ENCODE results near the gene GHR. TPM values are rescaled to one million over a fixed set of nuclear protein-coding genes. Genes with fewer than 3 reads are reported as not detected.

The GHR gene
- polyA plus RNA-seq, 1 donor from 2014 or later, result 0.31 TPM

- no peak overlapping the region for H3K4me3 ChIP-seq (ENCODE audit: low read length)
- H3K9ac ChIP-seq (ENCODE audit: low read length), result no peak overlapping the region
- H3K9me3 ChIP-seq (ENCODE audit: low read length), result no peaks in the 10 kb centered on the region
- no peaks in the 10 kb centered on the region for H3K27me3 ChIP-seq (ENCODE audit: insufficient read depth, low read depth, low read length)
- no peak overlapping the region for H3K27ac ChIP-seq (ENCODE audit: low read length)
- H4K20me1 ChIP-seq (ENCODE audit: insufficient read depth), result no peaks in the 10 kb centered on the region
- no peaks in the 10 kb centered on the region for H3F3A ChIP-seq (ENCODE audit: insufficient read depth, low read length, poor library complexity, severe bottlenecking)
- H3K36me3 ChIP-seq (ENCODE audit: insufficient read depth, low read length), result no peaks in the 10 kb centered on the region
- H3K4me2 ChIP-seq (ENCODE audit: low read length), result no peak overlapping the region
- TF ChIP-seq MXI1 (conservative IDR thresholded peaks at IDR 0.05; ENCODE audit: poor library complexity, severe bottlenecking) (no peak), EP300 (conservative IDR thresholded peaks at IDR 0.05; ENCODE audit: poor library complexity, severe bottlenecking) (no peak), TAF1 (IDR thresholded peaks at IDR 0.05; ENCODE audit: low read depth) (no peak), SMC3 (conservative IDR thresholded peaks at IDR 0.05; ENCODE audit: poor library complexity) (no peak), RAD21 (conservative IDR thresholded peaks at IDR 0.05) (no peak), POLR2AphosphoS5 (IDR thresholded peaks at IDR 0.05) (no peak), EZH2 (IDR thresholded peaks at IDR 0.05; ENCODE audit: borderline replicate concordance, insufficient read depth, low read length, poor library complexity, severe bottlenecking) (no peak)
- TF ChIP-seq, protein P1, sequence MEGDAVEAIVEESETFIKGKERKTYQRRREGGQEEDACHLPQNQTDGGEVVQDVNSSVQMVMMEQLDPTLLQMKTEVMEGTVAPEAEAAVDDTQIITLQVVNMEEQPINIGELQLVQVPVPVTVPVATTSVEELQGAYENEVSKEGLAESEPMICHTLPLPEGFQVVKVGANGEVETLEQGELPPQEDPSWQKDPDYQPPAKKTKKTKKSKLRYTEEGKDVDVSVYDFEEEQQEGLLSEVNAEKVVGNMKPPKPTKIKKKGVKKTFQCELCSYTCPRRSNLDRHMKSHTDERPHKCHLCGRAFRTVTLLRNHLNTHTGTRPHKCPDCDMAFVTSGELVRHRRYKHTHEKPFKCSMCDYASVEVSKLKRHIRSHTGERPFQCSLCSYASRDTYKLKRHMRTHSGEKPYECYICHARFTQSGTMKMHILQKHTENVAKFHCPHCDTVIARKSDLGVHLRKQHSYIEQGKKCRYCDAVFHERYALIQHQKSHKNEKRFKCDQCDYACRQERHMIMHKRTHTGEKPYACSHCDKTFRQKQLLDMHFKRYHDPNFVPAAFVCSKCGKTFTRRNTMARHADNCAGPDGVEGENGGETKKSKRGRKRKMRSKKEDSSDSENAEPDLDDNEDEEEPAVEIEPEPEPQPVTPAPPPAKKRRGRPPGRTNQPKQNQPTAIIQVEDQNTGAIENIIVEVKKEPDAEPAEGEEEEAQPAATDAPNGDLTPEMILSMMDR (IDR thresholded peaks at IDR 0.05; ENCODE audit: poor library complexity, severe bottlenecking), result no peak
- TF ChIP-seq, protein P2, sequence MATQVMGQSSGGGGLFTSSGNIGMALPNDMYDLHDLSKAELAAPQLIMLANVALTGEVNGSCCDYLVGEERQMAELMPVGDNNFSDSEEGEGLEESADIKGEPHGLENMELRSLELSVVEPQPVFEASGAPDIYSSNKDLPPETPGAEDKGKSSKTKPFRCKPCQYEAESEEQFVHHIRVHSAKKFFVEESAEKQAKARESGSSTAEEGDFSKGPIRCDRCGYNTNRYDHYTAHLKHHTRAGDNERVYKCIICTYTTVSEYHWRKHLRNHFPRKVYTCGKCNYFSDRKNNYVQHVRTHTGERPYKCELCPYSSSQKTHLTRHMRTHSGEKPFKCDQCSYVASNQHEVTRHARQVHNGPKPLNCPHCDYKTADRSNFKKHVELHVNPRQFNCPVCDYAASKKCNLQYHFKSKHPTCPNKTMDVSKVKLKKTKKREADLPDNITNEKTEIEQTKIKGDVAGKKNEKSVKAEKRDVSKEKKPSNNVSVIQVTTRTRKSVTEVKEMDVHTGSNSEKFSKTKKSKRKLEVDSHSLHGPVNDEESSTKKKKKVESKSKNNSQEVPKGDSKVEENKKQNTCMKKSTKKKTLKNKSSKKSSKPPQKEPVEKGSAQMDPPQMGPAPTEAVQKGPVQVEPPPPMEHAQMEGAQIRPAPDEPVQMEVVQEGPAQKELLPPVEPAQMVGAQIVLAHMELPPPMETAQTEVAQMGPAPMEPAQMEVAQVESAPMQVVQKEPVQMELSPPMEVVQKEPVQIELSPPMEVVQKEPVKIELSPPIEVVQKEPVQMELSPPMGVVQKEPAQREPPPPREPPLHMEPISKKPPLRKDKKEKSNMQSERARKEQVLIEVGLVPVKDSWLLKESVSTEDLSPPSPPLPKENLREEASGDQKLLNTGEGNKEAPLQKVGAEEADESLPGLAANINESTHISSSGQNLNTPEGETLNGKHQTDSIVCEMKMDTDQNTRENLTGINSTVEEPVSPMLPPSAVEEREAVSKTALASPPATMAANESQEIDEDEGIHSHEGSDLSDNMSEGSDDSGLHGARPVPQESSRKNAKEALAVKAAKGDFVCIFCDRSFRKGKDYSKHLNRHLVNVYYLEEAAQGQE (IDR thresholded peaks at IDR 0.05; ENCODE audit: borderline replicate concordance), result no peak
- no peaks in the 10 kb centered on the region for H3K79me2 ChIP-seq (replicated peaks; ENCODE audit: insufficient read depth, low read length)
- H2AFZ ChIP-seq (ENCODE audit: low read depth, low read length), result no peak overlapping the region
- H3K9me2 ChIP-seq (ENCODE audit: insufficient read depth, low read length), result no peaks in the 10 kb centered on the region
Measured at GRCh38 chr5:42400474-42400873, 22.8 kb upstream of the GHR start.

DNA sequence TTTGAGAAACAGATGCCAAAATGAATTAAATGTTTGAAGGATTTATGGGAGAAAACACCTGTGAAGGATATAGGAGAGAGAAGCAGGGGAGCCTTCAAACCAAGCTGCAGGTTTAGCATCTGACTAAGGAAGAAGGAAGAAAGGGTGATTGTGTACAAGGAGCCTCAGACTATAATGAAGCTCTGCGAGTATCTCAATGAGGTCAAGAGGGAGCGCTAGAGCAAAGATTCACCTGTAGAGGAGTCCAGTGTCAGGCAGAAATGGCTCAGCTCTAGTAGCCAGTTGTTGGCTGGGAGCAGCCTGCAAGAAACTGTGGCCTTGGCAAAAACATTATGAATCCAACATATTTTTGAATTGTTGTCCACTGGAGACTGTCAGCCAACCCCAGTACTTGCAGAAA is 20.0 kb upstream of the GHR start:
- no peak overlapping the region for H2AFZ ChIP-seq (ENCODE audit: low read depth, low read length)
- no peak overlapping the region for H3K9ac ChIP-seq (ENCODE audit: low read length)
- no peaks in the 10 kb centered on the region for H3F3A ChIP-seq (ENCODE audit: insufficient read depth, low read length, poor library complexity, severe bottlenecking)
- H3K4me2 ChIP-seq (ENCODE audit: low read length), result no peak overlapping the region
- TF ChIP-seq, protein P2 (IDR thresholded peaks at IDR 0.05; ENCODE audit: borderline replicate concordance), result no peak
- TF ChIP-seq, protein P1 (IDR thresholded peaks at IDR 0.05; ENCODE audit: poor library complexity, severe bottlenecking), result no peak
- TF ChIP-seq EP300 (conservative IDR thresholded peaks at IDR 0.05; ENCODE audit: poor library complexity, severe bottlenecking) (no peak), EZH2 (IDR thresholded peaks at IDR 0.05; ENCODE audit: borderline replicate concordance, insufficient read depth, low read length, poor library complexity, severe bottlenecking) (no peak), MXI1 (conservative IDR thresholded peaks at IDR 0.05; ENCODE audit: poor library complexity, severe bottlenecking) (no peak), TAF1 (IDR thresholded peaks at IDR 0.05; ENCODE audit: low read depth) (no peak), RAD21 (conservative IDR thresholded peaks at IDR 0.05) (no peak), SMC3 (conservative IDR thresholded peaks at IDR 0.05; ENCODE audit: poor library complexity) (no peak), POLR2AphosphoS5 (IDR thresholded peaks at IDR 0.05) (no peak)
- no peaks in the 10 kb centered on the region for H3K9me3 ChIP-seq (ENCODE audit: low read length)
- H4K20me1 ChIP-seq (ENCODE audit: insufficient read depth), result no peaks in the 10 kb centered on the region
- no peaks in the 10 kb centered on the region for H3K36me3 ChIP-seq (ENCODE audit: insufficient read depth, low read length)
- H3K27ac ChIP-seq (ENCODE audit: low read length), result no peak overlapping the region
- no peaks in the 10 kb centered on the region for H3K9me2 ChIP-seq (ENCODE audit: insufficient read depth, low read length)
- no peaks in the 10 kb centered on the region for H3K79me2 ChIP-seq (replicated peaks; ENCODE audit: insufficient read depth, low read length)
- H3K27me3 ChIP-seq (ENCODE audit: insufficient read depth, low read depth, low read length), result no peaks in the 10 kb centered on the region
- no peak overlapping the region for H3K4me3 ChIP-seq (ENCODE audit: low read length)

Measured in neural cell (in vitro differentiated cells).